Right lobe of liver (tissue), 4 donors: ENCODE results near the gene TYROBP.

Experiments
- POLR2A ChIP-seq: fragments of 450-650 bp; IDR thresholded peaks from one replicate; pipeline ENCODE4 v1.6.1; 2017; ENCODE audit warnings: antibody characterized with exemption, mild to moderate bottlenecking
- TF ChIP-seq, protein P1 (sequence below), 4 donors: fragments of 200-600 bp in 3 of 4; fragments of 450-650 bp in 1 of 4; IDR thresholded peaks; one replicate each; pipeline versions ENCODE4 v1.5.1 to v1.8.0; 2016 to 2022; ENCODE audit warnings: antibody characterized with exemption in 4 of 4, mild to moderate bottlenecking in 2 of 4
- donor health status: DM: no; HTN: no; CAD: no.
- donor health status: DM: no; HTN: no; CAD: no.
- donor health status: DM: no; HTN: yes; CAD: no.

DNA sequence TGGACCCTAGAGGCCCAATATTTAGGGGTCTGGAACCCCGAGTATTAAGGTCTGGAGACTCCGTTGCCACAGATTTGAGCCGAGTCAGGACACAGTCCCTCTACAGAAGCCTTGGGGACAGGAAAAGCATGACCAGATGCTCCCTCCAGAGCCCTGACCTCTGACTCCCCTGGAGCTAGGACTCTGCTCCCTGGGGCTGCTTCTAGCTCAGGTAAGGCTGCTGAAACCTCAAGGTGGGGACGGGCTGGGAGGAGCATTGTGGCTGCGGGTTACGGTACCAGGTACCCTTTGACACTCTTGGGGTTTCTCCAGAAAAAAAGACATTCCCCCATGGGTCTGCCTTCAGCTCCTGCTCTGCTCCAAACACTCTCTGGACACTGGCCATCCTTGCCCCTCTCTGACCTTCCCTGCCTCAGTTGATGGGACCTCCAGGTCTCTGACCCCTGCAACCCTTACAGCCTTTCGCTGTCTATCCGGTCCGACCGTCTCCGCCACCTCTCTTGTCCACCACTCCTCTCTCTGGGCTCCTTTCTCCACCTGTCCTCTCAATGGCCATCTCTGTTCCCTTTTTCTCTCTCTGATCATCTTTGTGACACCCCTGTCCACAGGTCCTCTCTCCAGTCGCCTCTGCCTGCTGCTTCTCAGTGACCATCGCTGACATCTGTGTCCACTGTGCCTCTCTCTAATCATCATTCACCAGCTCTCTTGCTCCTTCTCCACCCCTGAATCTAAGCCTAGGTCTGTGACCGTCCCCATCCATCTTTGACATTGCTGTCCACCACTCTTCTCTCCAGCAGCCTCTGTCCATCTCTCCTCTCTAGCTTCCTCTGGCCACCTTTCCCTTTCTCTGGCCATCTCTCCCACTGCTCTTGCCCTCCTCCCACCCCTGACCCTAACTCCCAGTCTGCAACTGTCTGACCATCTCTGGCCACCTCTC, 29.5 kb upstream of the TYROBP start:
- TF ChIP-seq, protein P1, sequence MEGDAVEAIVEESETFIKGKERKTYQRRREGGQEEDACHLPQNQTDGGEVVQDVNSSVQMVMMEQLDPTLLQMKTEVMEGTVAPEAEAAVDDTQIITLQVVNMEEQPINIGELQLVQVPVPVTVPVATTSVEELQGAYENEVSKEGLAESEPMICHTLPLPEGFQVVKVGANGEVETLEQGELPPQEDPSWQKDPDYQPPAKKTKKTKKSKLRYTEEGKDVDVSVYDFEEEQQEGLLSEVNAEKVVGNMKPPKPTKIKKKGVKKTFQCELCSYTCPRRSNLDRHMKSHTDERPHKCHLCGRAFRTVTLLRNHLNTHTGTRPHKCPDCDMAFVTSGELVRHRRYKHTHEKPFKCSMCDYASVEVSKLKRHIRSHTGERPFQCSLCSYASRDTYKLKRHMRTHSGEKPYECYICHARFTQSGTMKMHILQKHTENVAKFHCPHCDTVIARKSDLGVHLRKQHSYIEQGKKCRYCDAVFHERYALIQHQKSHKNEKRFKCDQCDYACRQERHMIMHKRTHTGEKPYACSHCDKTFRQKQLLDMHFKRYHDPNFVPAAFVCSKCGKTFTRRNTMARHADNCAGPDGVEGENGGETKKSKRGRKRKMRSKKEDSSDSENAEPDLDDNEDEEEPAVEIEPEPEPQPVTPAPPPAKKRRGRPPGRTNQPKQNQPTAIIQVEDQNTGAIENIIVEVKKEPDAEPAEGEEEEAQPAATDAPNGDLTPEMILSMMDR (IDR thresholded peaks at IDR 0.05): no peak
- TF ChIP-seq POLR2A: no peak
